Measurements from ENCODE around the gene HTT. TPM values are rescaled to one million over a fixed set of nuclear protein-coding genes. Genes with fewer than 3 reads are reported as not detected.

Gene HTT
- total and polyA plus RNA-seq, 9 of the 15 experiments (the other 6 are each of a cell fraction or from before 2014, with no cell fraction given): 0.66 to 31.6 (median 14.7) TPM

DNA sequence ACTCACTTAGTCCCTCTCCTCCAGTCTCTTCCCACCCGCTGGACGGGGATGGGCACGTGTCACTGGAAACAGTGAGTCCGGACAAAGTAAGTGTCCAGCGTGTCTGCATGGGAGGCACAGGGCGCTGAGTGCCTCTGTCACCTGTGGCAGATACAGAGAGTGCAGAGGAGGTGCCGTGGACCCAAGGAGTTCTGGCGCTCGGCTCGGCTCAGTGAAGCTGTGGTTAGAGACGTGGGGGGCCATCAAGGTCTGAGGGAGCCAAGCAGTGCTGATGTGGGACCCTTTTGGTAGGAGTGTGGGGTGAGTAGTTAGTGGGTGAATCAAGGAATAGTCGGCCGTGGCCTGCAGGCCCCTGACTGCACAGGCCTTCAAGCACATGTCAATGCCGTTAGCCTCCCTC lies 134.3 kb downstream of the HTT start:
- BruUV-seq (replicated peaks): no TSS peak
- no peaks in the 10 kb centered on the region for H3K4me1 ChIP-seq (replicated peaks in 1 of 2; ENCODE audit: control insufficient read depth in 2 of 2, insufficient read depth in 2 of 2, low read length in 2 of 2)
- 90% methylated on average over 14 of the region's 14 CpGs for WGBS (ENCODE audit: insufficient coverage, low coverage, missing lambda C conversion rate)
- peaks cover 62% of the 10 kb centered on the region; the same call in 2 of the 3 replicates for H3K36me3 ChIP-seq (ENCODE audit: control insufficient read depth, insufficient read depth, low read length)
- H3K4me2 ChIP-seq (ENCODE audit: insufficient read depth, low read length): no peak overlapping the region
- in situ Hi-C loops (cut with MboI) (no loop called here), intact Hi-C loops (cut with micrococcal nuclease) (no loop called here)
- POLR2A ChIA-PET: no interaction called here
- CTCF ChIA-PET (ENCODE audit: low intra/inter-chr PET ratio): no interaction called here
- 0 out of 4 replicates have a peak overlapping the region, but pooled peaks of 1 of the 2 experiments have one; percentile 33 for H3K9ac ChIP-seq (ENCODE audit: insufficient read depth in 1 of 2, low read depth in 2 of 2, low read length in 2 of 2)
- DNase-seq (ENCODE audit: extremely low read depth in 1 of 4, low spot score in 3 of 4) (no peak), FAIRE-seq (no peak), ATAC-seq (no peak)
- H3K79me2 ChIP-seq (ENCODE audit: control insufficient read depth, insufficient read depth, low read length): no peaks in the 10 kb centered on the region
- H3K27me3 ChIP-seq (ENCODE audit: control insufficient read depth in 2 of 2, insufficient read depth in 2 of 2, low read length in 2 of 2): no peaks in the 10 kb centered on the region
- H2AFZ ChIP-seq (ENCODE audit: low read depth, low read length): no peak overlapping the region
- H3K27ac ChIP-seq (ENCODE audit: extremely low read depth, low read depth, low read length): no peak overlapping the region
- no peaks in the 10 kb centered on the region for H4K20me1 ChIP-seq (replicated peaks; ENCODE audit: control insufficient read depth, insufficient read depth, low read length)
- no peaks in the 10 kb centered on the region for H3K9me3 ChIP-seq (replicated peaks; ENCODE audit: control insufficient read depth, insufficient read depth, low read depth, low read length)
- H3K9me1 ChIP-seq (ENCODE audit: control insufficient read depth, insufficient read depth, low read length): no peaks in the 10 kb centered on the region
- H3K4me3 ChIP-seq: no peak overlapping the region
- TF ChIP-seq ZNF766 (CRISPR knock-in tag; conservative IDR thresholded peaks at IDR 0.05) (no peak), NBN (IDR thresholded peaks at IDR 0.05; ENCODE audit: low read depth) (no peak), TRIM28 (IDR thresholded peaks at IDR 0.05) (no peak), KAT2B (IDR thresholded peaks at IDR 0.05; ENCODE audit: low read depth, low read length) (no peak)
- TF ChIP-seq, protein P1, sequence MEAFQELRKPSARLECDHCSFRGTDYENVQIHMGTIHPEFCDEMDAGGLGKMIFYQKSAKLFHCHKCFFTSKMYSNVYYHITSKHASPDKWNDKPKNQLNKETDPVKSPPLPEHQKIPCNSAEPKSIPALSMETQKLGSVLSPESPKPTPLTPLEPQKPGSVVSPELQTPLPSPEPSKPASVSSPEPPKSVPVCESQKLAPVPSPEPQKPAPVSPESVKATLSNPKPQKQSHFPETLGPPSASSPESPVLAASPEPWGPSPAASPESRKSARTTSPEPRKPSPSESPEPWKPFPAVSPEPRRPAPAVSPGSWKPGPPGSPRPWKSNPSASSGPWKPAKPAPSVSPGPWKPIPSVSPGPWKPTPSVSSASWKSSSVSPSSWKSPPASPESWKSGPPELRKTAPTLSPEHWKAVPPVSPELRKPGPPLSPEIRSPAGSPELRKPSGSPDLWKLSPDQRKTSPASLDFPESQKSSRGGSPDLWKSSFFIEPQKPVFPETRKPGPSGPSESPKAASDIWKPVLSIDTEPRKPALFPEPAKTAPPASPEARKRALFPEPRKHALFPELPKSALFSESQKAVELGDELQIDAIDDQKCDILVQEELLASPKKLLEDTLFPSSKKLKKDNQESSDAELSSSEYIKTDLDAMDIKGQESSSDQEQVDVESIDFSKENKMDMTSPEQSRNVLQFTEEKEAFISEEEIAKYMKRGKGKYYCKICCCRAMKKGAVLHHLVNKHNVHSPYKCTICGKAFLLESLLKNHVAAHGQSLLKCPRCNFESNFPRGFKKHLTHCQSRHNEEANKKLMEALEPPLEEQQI (IDR thresholded peaks at IDR 0.05): no peak
- TF ChIP-seq, protein P2, sequence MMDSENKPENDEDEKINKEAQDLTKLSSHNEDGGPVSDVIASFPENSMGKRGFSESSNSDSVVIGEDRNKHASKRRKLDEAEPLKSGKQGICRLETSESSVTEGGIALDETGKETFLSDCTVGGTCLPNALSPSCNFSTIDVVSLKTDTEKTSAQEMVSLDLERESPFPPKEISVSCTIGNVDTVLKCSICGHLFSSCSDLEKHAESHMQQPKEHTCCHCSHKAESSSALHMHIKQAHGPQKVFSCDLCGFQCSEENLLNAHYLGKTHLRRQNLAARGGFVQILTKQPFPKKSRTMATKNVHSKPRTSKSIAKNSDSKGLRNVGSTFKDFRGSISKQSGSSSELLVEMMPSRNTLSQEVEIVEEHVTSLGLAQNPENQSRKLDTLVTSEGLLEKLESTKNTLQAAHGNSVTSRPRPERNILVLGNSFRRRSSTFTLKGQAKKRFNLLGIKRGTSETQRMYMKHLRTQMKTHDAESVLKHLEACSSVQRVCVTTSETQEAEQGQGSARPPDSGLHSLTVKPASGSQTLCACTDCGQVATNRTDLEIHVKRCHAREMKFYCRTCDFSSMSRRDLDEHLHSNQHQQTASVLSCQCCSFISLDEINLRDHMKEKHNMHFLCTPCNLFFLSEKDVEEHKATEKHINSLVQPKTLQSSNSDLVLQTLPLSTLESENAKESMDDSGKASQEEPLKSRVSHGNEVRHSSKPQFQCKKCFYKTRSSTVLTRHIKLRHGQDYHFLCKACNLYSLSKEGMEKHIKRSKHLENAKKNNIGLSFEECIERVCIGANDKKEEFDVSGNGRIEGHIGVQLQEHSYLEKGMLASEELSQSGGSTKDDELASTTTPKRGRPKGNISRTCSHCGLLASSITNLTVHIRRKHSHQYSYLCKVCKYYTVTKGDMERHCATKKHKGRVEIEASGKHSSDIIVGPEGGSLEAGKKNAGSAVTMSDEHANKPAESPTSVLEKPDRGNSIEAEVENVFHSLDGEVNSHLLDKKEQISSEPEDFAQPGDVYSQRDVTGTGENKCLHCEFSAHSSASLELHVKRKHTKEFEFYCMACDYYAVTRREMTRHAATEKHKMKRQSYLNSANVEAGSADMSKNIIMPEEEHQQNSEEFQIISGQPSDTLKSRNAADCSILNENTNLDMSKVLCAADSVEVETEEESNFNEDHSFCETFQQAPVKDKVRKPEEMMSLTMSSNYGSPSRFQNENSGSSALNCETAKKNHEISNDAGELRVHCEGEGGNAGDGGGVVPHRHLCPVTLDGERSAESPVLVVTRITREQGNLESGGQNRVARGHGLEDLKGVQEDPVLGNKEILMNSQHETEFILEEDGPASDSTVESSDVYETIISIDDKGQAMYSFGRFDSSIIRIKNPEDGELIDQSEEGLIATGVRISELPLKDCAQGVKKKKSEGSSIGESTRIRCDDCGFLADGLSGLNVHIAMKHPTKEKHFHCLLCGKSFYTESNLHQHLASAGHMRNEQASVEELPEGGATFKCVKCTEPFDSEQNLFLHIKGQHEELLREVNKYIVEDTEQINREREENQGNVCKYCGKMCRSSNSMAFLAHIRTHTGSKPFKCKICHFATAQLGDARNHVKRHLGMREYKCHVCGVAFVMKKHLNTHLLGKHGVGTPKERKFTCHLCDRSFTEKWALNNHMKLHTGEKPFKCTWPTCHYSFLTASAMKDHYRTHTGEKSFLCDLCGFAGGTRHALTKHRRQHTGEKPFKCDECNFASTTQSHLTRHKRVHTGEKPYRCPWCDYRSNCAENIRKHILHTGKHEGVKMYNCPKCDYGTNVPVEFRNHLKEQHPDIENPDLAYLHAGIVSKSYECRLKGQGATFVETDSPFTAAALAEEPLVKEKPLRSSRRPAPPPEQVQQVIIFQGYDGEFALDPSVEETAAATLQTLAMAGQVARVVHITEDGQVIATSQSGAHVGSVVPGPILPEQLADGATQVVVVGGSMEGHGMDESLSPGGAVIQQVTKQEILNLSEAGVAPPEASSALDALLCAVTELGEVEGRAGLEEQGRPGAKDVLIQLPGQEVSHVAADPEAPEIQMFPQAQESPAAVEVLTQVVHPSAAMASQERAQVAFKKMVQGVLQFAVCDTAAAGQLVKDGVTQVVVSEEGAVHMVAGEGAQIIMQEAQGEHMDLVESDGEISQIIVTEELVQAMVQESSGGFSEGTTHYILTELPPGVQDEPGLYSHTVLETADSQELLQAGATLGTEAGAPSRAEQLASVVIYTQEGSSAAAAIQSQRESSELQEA (IDR thresholded peaks at IDR 0.05; ENCODE audit: low read depth): no peak
- TF ChIP-seq, protein P3, sequence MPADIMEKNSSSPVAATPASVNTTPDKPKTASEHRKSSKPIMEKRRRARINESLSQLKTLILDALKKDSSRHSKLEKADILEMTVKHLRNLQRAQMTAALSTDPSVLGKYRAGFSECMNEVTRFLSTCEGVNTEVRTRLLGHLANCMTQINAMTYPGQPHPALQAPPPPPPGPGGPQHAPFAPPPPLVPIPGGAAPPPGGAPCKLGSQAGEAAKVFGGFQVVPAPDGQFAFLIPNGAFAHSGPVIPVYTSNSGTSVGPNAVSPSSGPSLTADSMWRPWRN (IDR thresholded peaks at IDR 0.05; ENCODE audit: low read depth): no peak
- TF ChIP-seq, protein P4, sequence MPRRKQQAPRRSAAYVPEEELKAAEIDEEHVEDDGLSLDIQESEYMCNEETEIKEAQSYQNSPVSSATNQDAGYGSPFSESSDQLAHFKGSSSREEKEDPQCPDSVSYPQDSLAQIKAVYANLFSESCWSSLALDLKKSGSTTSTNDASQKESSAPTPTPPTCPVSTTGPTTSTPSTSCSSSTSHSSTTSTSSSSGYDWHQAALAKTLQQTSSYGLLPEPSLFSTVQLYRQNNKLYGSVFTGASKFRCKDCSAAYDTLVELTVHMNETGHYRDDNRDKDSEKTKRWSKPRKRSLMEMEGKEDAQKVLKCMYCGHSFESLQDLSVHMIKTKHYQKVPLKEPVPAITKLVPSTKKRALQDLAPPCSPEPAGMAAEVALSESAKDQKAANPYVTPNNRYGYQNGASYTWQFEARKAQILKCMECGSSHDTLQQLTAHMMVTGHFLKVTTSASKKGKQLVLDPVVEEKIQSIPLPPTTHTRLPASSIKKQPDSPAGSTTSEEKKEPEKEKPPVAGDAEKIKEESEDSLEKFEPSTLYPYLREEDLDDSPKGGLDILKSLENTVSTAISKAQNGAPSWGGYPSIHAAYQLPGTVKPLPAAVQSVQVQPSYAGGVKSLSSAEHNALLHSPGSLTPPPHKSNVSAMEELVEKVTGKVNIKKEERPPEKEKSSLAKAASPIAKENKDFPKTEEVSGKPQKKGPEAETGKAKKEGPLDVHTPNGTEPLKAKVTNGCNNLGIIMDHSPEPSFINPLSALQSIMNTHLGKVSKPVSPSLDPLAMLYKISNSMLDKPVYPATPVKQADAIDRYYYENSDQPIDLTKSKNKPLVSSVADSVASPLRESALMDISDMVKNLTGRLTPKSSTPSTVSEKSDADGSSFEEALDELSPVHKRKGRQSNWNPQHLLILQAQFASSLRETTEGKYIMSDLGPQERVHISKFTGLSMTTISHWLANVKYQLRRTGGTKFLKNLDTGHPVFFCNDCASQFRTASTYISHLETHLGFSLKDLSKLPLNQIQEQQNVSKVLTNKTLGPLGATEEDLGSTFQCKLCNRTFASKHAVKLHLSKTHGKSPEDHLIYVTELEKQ (CRISPR knock-in tag; IDR thresholded peaks at IDR 0.05): no peak
